Lung (tissue), 12 donors: ENCODE data around the gene PRKCQ. TPM values are rescaled to one million over a fixed set of nuclear protein-coding genes. Genes with fewer than 3 reads are reported as not detected.

ENCODE experiments used
- ATAC-seq: fragments of 200-7000 bp; cut with Tn5 transposase; one replicate; pipeline ENCODE4 v1.9.1; 2020; ENCODE audit warnings: moderate number of reproducible peaks; ENCODE audit not compliant: insufficient read depth, low FRiP score
- DNase-seq, 3 donors: peaks; one replicate each; pipeline ENCODE4 v3.0.0-alpha.2; 2013 to 2017
- H3K27ac ChIP-seq, 2 donors: one replicate each; pipeline ENCODE4 v1.5.1; 2013; ENCODE audit warnings: mild to moderate bottlenecking in 2 of 2, moderate library complexity in 2 of 2, control low read depth in 1 of 2, inconsistent platforms in 1 of 2, low read depth in 1 of 2, low read length in 1 of 2
- H3K27me3 ChIP-seq, 3 donors: one replicate each; pipeline ENCODE4 v1.5.1; 2013; ENCODE audit warnings: low read length in 2 of 3; ENCODE audit not compliant: control insufficient read depth in 3 of 3, insufficient read depth in 3 of 3
- H3K36me3 ChIP-seq, 4 donors: one replicate each; pipeline ENCODE4 v1.5.1; 2013; ENCODE audit warnings: low read length in 4 of 4, mild to moderate bottlenecking in 1 of 4, moderate library complexity in 1 of 4; ENCODE audit not compliant: control insufficient read depth in 4 of 4, insufficient read depth in 4 of 4
- H3K4me1 ChIP-seq, 5 donors: one replicate each; pipeline ENCODE4 v1.5.1; 2013; ENCODE audit warnings: low read length in 5 of 5, mild to moderate bottlenecking in 2 of 5, moderate library complexity in 1 of 5; ENCODE audit not compliant: control insufficient read depth in 5 of 5, insufficient read depth in 5 of 5
- H3K4me3 ChIP-seq: one replicate; pipeline ENCODE4 v1.5.1; 2013; ENCODE audit warnings: mild to moderate bottlenecking, control low read depth, moderate library complexity
- H3K9ac ChIP-seq, 2 donors: one replicate each; pipeline ENCODE4 v1.5.1; 2013; ENCODE audit warnings: low read length in 2 of 2, control low read depth in 1 of 2; ENCODE audit not compliant: insufficient read depth in 1 of 2
- H3K9me3 ChIP-seq, 4 donors: one replicate each; pipeline ENCODE4 v1.5.1; 2013; ENCODE audit warnings: low read length in 3 of 4, mild to moderate bottlenecking in 1 of 4, moderate library complexity in 1 of 4; ENCODE audit not compliant: control insufficient read depth in 4 of 4, insufficient read depth in 3 of 4
- CTCF ChIP-seq: IDR thresholded peaks from 2 replicates; pipeline ENCODE4 v1.5.1; 2012; ENCODE audit warnings: mild to moderate bottlenecking; ENCODE audit errors: control extremely low read depth, extremely low read depth
- WGBS, 2 donors: extraction: QIAGEN DNeasy Blood & Tissue Kit; methylation state at CpG; one replicate each; pipeline ENCODE4 v1.1.7; 2013; 5-methylcytosine and 5-hydroxymethylcytosine counted together
- polyA plus RNA-seq, 2 donors: library from polyadenylated mRNA; stranded (reverse); fragments of 200-250 nt; gene quantifications; one replicate each; pipeline ENCODE4 v1.2.1, GENCODE V29; 2013
- total RNA-seq, 2 donors: library from RNA; depleted of rRNA in 1 of 2; stranded (reverse); fragments of >200 nt in 1 of 2; gene quantifications; one replicate each; pipeline ENCODE4 v1.2.1, GENCODE V29; 2014 to 2021
- donor health status: control.
- donor health status: control.
- donor health status: Bipolar disorder and iron deficiency.
- donor health status: healthy.
- donor health status: DM: yes; HTN: yes; CAD: no.

Gene PRKCQ
- total and polyA plus RNA-seq, 4 donors, result 2.8 to 9.1 (median 7.2) TPM

GRCh38 chr10:6567884-6568283 lies 12.2 kb downstream of the PRKCQ start:
- peaks cover 0 to 6% (median 0%) of the 10 kb centered on the region in 5 donors for H3K4me1 ChIP-seq
- no peaks in the 10 kb centered on the region for H3K36me3 ChIP-seq
- ATAC-seq, result no peak
- no peak for TF ChIP-seq CTCF
- WGBS, 2 donors, result 89 to 94% methylated on average over 8 of the region's 8 CpGs
- H3K27ac ChIP-seq, result no peak overlapping the region
- H3K4me3 ChIP-seq, result no peak overlapping the region
- no peak overlapping the region for H3K9ac ChIP-seq
- DNase-seq, result no peak
- no peaks in the 10 kb centered on the region for H3K27me3 ChIP-seq
- H3K9me3 ChIP-seq, result no peaks in the 10 kb centered on the region

- Histone ChIP-seq H3K36me3 (no peaks in the 10 kb centered on the region), H3K4me1 (peaks cover 0 to 6% (median 0%) of the 10 kb centered on the region in 5 donors), H3K27me3 (no peaks in the 10 kb centered on the region), H3K9ac (no peak overlapping the region), H3K27ac (no peak overlapping the region), H3K9me3 (no peaks in the 10 kb centered on the region), H3K4me3 (no peak overlapping the region)
- 88 to 92% methylated on average over 5 of the region's 5 CpGs for WGBS, 2 donors
- DNase-seq (no peak), ATAC-seq (no peak)
- TF ChIP-seq CTCF, result no peak
Observed at GRCh38 chr10:6567203-6567703, 12.8 kb downstream of the PRKCQ start.

- Histone ChIP-seq H3K9ac (no peak overlapping the region), H3K27ac (no peak overlapping the region), H3K36me3 (no peaks in the 10 kb centered on the region), H3K4me3 (no peak overlapping the region), H3K4me1 (peaks cover 0 to 6% (median 0%) of the 10 kb centered on the region in 5 donors), H3K27me3 (no peaks in the 10 kb centered on the region), H3K9me3 (no peaks in the 10 kb centered on the region)
- ATAC-seq (peak; percentile 28), DNase-seq (peak in 1 of 3 donors; percentile 40)
- TF ChIP-seq CTCF, result no peak
- WGBS, 2 donors, result 17 to 34% methylated on average over 4 of the region's 4 CpGs
Observed at GRCh38 chr10:6565588-6565987, 14.5 kb downstream of the PRKCQ start.

- no peak for DNase-seq
- Histone ChIP-seq H3K9ac (no peak overlapping the region), H3K4me1 (peaks cover 0 to 6% (median 0%) of the 10 kb centered on the region in 5 donors), H3K4me3 (no peak overlapping the region), H3K27me3 (no peaks in the 10 kb centered on the region), H3K27ac (no peak overlapping the region), H3K36me3 (no peaks in the 10 kb centered on the region), H3K9me3 (no peaks in the 10 kb centered on the region)
- WGBS, 2 donors, result 45 to 56% methylated on average over 5 of the region's 5 CpGs
- no peak for ATAC-seq
- no peak for TF ChIP-seq CTCF
Observed at GRCh38 chr10:6564367-6564766, 15.7 kb downstream of the PRKCQ start.
